GM18499 (cell line): ENCODE results near the gene PLPPR1.
"Not testable (repeated sequence)": the region's sequence is repeated elsewhere in the genome, so short reads cannot be mapped to it uniquely, and the experiment has no call there.

Experiments
- ATAC-seq: cut with Tn5 transposase; IDR thresholded peaks from one replicate; pipeline ENCODE4 v1.9.1; 2021; ENCODE audit warnings: moderate number of reproducible peaks; ENCODE audit not compliant: insufficient read depth, unreplicated experiment

PLPPR1 gene

GRCh38 chr9:101327422-101327909 lies 298.9 kb downstream of the PLPPR1 start:
- ATAC-seq, result not testable (repeated sequence)

GRCh38 chr9:101332362-101332761 lies 303.8 kb downstream of the PLPPR1 start:
- ATAC-seq, result no peak

- ATAC-seq, result no peak
These were observed 305.0 kb downstream of the PLPPR1 start for GRCh38 chr9:101333490-101333889.

- ATAC-seq, result no peak
These were observed 305.6 kb downstream of the PLPPR1 start for GRCh38 chr9:101333926-101334702.

- ATAC-seq, result no peak
These were observed 307.6 kb downstream of the PLPPR1 start for GRCh38 chr9:101336091-101336490.

GRCh38 chr9:101337237-101337636 lies 308.7 kb downstream of the PLPPR1 start:
- no peak for ATAC-seq

GRCh38 chr9:101341958-101342357 lies 313.4 kb downstream of the PLPPR1 start:
- no peak for ATAC-seq

GRCh38 chr9:101342595-101342994 lies 314.1 kb downstream of the PLPPR1 start:
- no peak for ATAC-seq

GRCh38 chr9:101350285-101350684 lies 321.8 kb downstream of the PLPPR1 start:
- no peak for ATAC-seq

GRCh38 chr9:101352892-101353463 lies 324.5 kb downstream of the PLPPR1 start:
- no peak for ATAC-seq

GRCh38 chr9:101353683-101354082 lies 325.2 kb downstream of the PLPPR1 start:
- ATAC-seq, result no peak

- ATAC-seq, result no peak
These were observed 325.7 kb downstream of the PLPPR1 start for GRCh38 chr9:101354143-101354764.

GRCh38 chr9:101354765-101355708 lies 326.5 kb downstream of the PLPPR1 start:
- ATAC-seq, result no peak

- no peak for ATAC-seq
These were observed 328.1 kb downstream of the PLPPR1 start for GRCh38 chr9:101356619-101357018.

- no peak for ATAC-seq
These were observed 331.2 kb downstream of the PLPPR1 start for GRCh38 chr9:101359679-101360078.

- no peak for ATAC-seq
These were observed 332.1 kb downstream of the PLPPR1 start for GRCh38 chr9:101360647-101361046.

- ATAC-seq, result no peak
These were observed 333.9 kb downstream of the PLPPR1 start for GRCh38 chr9:101362450-101362849.

GRCh38 chr9:101365181-101365580 lies 336.7 kb downstream of the PLPPR1 start:
- no peak for ATAC-seq

GRCh38 chr9:101366038-101366756 lies 337.7 kb downstream of the PLPPR1 start:
- no peak for ATAC-seq

GRCh38 chr9:101367323-101367722 lies 338.8 kb downstream of the PLPPR1 start:
- ATAC-seq, result no peak
